ENCODE data around the gene NEMP1. TPM values are rescaled to one million over a fixed set of nuclear protein-coding genes. Genes with fewer than 3 reads are reported as not detected.

NEMP1 gene
- polyA plus RNA-seq, 1 donor from 2014 or later = 6.8 TPM

DNA sequence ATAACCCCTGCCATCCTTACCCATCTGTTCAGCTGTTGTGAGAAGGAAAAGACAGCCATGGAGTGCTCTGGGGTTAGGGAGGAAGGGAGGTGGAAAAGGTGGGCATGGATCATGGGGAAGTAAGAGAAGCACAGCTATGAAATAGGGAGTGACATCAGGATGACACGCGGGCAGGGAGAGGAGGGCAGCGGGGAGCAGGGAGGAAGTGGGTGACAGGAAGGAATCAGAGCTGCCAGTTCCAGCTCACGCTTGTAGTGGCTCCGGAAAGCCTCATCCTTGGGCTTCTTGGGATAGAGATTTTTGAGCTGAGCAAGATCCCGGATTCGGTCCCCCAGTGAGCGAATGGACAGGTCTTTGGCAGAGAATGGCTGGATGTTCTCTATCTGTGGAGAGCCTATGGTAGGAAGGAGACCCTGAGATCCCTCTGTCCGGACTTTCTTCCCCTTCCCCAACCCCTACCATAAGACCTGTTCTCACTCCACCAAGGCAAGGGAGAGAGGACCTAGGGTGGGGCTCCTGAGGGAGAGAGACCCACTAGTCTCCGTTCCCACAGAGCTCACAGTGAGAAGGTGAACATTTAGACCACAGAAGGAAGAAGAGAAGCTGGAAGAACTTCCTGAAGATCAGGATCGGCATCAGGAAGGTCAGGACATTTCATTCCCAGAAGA lies 20.6 kb upstream of the NEMP1 start:
- H3F3A ChIP-seq (ENCODE audit: insufficient read depth, low read length, poor library complexity, severe bottlenecking) = no peaks in the 10 kb centered on the region
- no peaks in the 10 kb centered on the region for H3K27me3 ChIP-seq (ENCODE audit: insufficient read depth, low read depth, low read length)
- no peaks in the 10 kb centered on the region for H3K9me3 ChIP-seq (ENCODE audit: low read length)
- H3K36me3 ChIP-seq (ENCODE audit: insufficient read depth, low read length) = no peaks in the 10 kb centered on the region
- TF ChIP-seq SMC3 (conservative IDR thresholded peaks at IDR 0.05; ENCODE audit: poor library complexity) = no peak
- no peak for TF ChIP-seq MXI1 (conservative IDR thresholded peaks at IDR 0.05; ENCODE audit: poor library complexity, severe bottlenecking)
- TF ChIP-seq, protein P1, sequence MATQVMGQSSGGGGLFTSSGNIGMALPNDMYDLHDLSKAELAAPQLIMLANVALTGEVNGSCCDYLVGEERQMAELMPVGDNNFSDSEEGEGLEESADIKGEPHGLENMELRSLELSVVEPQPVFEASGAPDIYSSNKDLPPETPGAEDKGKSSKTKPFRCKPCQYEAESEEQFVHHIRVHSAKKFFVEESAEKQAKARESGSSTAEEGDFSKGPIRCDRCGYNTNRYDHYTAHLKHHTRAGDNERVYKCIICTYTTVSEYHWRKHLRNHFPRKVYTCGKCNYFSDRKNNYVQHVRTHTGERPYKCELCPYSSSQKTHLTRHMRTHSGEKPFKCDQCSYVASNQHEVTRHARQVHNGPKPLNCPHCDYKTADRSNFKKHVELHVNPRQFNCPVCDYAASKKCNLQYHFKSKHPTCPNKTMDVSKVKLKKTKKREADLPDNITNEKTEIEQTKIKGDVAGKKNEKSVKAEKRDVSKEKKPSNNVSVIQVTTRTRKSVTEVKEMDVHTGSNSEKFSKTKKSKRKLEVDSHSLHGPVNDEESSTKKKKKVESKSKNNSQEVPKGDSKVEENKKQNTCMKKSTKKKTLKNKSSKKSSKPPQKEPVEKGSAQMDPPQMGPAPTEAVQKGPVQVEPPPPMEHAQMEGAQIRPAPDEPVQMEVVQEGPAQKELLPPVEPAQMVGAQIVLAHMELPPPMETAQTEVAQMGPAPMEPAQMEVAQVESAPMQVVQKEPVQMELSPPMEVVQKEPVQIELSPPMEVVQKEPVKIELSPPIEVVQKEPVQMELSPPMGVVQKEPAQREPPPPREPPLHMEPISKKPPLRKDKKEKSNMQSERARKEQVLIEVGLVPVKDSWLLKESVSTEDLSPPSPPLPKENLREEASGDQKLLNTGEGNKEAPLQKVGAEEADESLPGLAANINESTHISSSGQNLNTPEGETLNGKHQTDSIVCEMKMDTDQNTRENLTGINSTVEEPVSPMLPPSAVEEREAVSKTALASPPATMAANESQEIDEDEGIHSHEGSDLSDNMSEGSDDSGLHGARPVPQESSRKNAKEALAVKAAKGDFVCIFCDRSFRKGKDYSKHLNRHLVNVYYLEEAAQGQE (IDR thresholded peaks at IDR 0.05; ENCODE audit: borderline replicate concordance) = no peak
- TF ChIP-seq EP300 (conservative IDR thresholded peaks at IDR 0.05; ENCODE audit: poor library complexity, severe bottlenecking) = no peak
- TF ChIP-seq POLR2AphosphoS5 (IDR thresholded peaks at IDR 0.05) = no peak
- no peak for TF ChIP-seq RAD21 (conservative IDR thresholded peaks at IDR 0.05)
- no peak overlapping the region for H3K4me2 ChIP-seq (ENCODE audit: low read length)
- no peak overlapping the region for H3K9ac ChIP-seq (ENCODE audit: low read length)
- H3K9me2 ChIP-seq (ENCODE audit: insufficient read depth, low read length) = no peaks in the 10 kb centered on the region
- H2AFZ ChIP-seq (ENCODE audit: low read depth, low read length) = no peak overlapping the region
- no peak overlapping the region for H3K27ac ChIP-seq (ENCODE audit: low read length)
- H4K20me1 ChIP-seq (ENCODE audit: insufficient read depth) = no peaks in the 10 kb centered on the region
- H3K4me3 ChIP-seq (ENCODE audit: low read length) = no peak overlapping the region
- H3K79me2 ChIP-seq (replicated peaks; ENCODE audit: insufficient read depth, low read length) = no peaks in the 10 kb centered on the region

DNA sequence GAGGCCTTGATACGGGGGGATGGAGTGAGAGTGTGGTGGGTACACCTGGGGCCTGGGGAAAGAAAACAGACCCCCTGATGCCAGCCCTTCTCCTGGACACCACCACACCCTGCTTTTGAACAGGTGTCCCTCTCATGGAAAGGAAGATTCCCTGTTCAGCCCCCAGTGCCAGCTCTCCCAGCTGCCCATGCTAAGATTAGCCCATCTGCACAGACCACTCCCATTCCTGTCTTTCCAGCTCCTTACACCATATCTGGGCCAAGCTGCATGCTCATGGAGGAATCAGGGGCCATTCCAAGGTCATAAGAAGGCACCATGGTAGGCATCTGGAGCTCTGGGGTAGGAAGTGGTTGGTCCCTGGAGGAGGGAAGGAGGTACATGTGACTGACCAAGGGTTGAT lies 20.0 kb upstream of the NEMP1 start:
- Histone ChIP-seq H3K9ac (ENCODE audit: low read length) (no peak overlapping the region), H3K27me3 (ENCODE audit: insufficient read depth, low read depth, low read length) (no peaks in the 10 kb centered on the region), H4K20me1 (ENCODE audit: insufficient read depth) (no peaks in the 10 kb centered on the region), H2AFZ (ENCODE audit: low read depth, low read length) (no peak overlapping the region), H3K4me2 (ENCODE audit: low read length) (no peak overlapping the region), H3K9me3 (ENCODE audit: low read length) (no peaks in the 10 kb centered on the region), H3F3A (ENCODE audit: insufficient read depth, low read length, poor library complexity, severe bottlenecking) (no peaks in the 10 kb centered on the region), H3K36me3 (ENCODE audit: insufficient read depth, low read length) (no peaks in the 10 kb centered on the region), H3K79me2 (replicated peaks; ENCODE audit: insufficient read depth, low read length) (no peaks in the 10 kb centered on the region), H3K4me3 (ENCODE audit: low read length) (no peak overlapping the region), H3K27ac (ENCODE audit: low read length) (no peak overlapping the region), H3K9me2 (ENCODE audit: insufficient read depth, low read length) (no peaks in the 10 kb centered on the region)
- TF ChIP-seq RAD21 (conservative IDR thresholded peaks at IDR 0.05) (no peak), EP300 (conservative IDR thresholded peaks at IDR 0.05; ENCODE audit: poor library complexity, severe bottlenecking) (no peak), TAF1 (IDR thresholded peaks at IDR 0.05; ENCODE audit: low read depth) (no peak), EZH2 (IDR thresholded peaks at IDR 0.05; ENCODE audit: borderline replicate concordance, insufficient read depth, low read length, poor library complexity, severe bottlenecking) (no peak), SMC3 (conservative IDR thresholded peaks at IDR 0.05; ENCODE audit: poor library complexity) (no peak)

DNA sequence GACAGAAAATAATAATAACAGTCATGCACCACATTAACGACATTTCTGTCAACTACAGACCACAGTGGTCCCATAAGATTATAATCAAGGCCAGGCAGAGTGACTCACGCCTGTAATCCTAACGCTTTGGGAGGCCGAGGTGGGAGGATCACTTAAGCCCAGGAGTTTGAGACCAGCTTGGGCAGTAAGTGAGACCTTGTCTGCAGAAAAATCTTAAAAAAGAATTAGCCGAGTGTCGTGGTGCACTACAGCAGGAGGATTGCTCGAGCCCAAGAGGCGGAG lies 18.9 kb upstream of the NEMP1 start:
- H3K4me3 ChIP-seq (ENCODE audit: low read length) = no peak overlapping the region

More for the DNA sequence above, 18.9 kb upstream of the NEMP1 start:
- Histone ChIP-seq H3K27ac (ENCODE audit: low read length) (no peak overlapping the region), H3K4me2 (ENCODE audit: low read length) (no peak overlapping the region), H3K36me3 (ENCODE audit: insufficient read depth, low read length) (no peaks in the 10 kb centered on the region), H3K9ac (ENCODE audit: low read length) (no peak overlapping the region), H2AFZ (ENCODE audit: low read depth, low read length) (no peak overlapping the region), H3K79me2 (replicated peaks; ENCODE audit: insufficient read depth, low read length) (no peaks in the 10 kb centered on the region), H3K9me2 (ENCODE audit: insufficient read depth, low read length) (no peaks in the 10 kb centered on the region), H4K20me1 (ENCODE audit: insufficient read depth) (no peaks in the 10 kb centered on the region), H3K27me3 (ENCODE audit: insufficient read depth, low read depth, low read length) (no peaks in the 10 kb centered on the region), H3F3A (ENCODE audit: insufficient read depth, low read length, poor library complexity, severe bottlenecking) (no peaks in the 10 kb centered on the region), H3K9me3 (ENCODE audit: low read length) (no peaks in the 10 kb centered on the region)
- TF ChIP-seq, protein P1 (IDR thresholded peaks at IDR 0.05; ENCODE audit: borderline replicate concordance) = no peak
- TF ChIP-seq EZH2 (IDR thresholded peaks at IDR 0.05; ENCODE audit: borderline replicate concordance, insufficient read depth, low read length, poor library complexity, severe bottlenecking) (no peak), MXI1 (conservative IDR thresholded peaks at IDR 0.05; ENCODE audit: poor library complexity, severe bottlenecking) (no peak), POLR2AphosphoS5 (IDR thresholded peaks at IDR 0.05) (no peak), CTCF (IDR thresholded peaks at IDR 0.05; ENCODE audit: poor library complexity, severe bottlenecking) (no peak), EP300 (conservative IDR thresholded peaks at IDR 0.05; ENCODE audit: poor library complexity, severe bottlenecking) (no peak), RAD21 (conservative IDR thresholded peaks at IDR 0.05) (no peak), SMC3 (conservative IDR thresholded peaks at IDR 0.05; ENCODE audit: poor library complexity) (no peak), TAF1 (IDR thresholded peaks at IDR 0.05; ENCODE audit: low read depth) (no peak)
